Measurements from ENCODE around the gene MYO5A. TPM values are rescaled to one million over a fixed set of nuclear protein-coding genes. Genes with fewer than 3 reads are reported as not detected.

The MYO5A gene
- total RNA-seq, 1 donor from 2014 or later = 31.2 TPM

DNA sequence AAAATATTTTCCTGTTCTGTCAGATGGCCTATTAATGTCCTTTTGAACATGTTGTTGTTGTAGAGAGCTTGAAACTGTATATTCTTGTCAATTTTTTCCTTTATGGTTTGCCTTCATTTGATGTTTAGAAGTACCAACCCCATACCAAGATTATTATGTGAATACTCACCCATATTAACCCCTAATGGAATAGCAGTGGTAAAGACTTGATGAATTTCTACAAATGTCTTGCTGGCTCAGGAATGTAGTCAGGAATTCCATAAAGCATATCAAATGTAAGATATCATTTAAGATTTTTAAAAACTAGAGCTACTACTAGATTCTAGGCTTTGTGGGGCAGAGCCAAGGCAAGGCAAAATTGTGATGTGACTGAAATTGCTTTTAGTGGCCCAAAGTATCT is 30.0 kb downstream of the MYO5A start:
- Histone ChIP-seq H3K4me3 (no peak overlapping the region), H3K4me1 (peaks cover 22% of the 10 kb centered on the region), H3K27ac (no peak overlapping the region), H3K36me3 (no peaks in the 10 kb centered on the region), H3K9me3 (no peaks in the 10 kb centered on the region), H3K27me3 (no peaks in the 10 kb centered on the region)
- intact Hi-C loops (cut with DNase I) = no loop called here
- no peak for DNase-seq (ENCODE audit: extremely low spot score in 2 of 2)
- TF ChIP-seq POLR2AphosphoS5 (IDR thresholded peaks at IDR 0.05; ENCODE audit: insufficient read depth in 1 of 2, low read depth in 1 of 2) (no peak), POLR2A (IDR thresholded peaks at IDR 0.05) (no peak)
- TF ChIP-seq, protein P1, sequence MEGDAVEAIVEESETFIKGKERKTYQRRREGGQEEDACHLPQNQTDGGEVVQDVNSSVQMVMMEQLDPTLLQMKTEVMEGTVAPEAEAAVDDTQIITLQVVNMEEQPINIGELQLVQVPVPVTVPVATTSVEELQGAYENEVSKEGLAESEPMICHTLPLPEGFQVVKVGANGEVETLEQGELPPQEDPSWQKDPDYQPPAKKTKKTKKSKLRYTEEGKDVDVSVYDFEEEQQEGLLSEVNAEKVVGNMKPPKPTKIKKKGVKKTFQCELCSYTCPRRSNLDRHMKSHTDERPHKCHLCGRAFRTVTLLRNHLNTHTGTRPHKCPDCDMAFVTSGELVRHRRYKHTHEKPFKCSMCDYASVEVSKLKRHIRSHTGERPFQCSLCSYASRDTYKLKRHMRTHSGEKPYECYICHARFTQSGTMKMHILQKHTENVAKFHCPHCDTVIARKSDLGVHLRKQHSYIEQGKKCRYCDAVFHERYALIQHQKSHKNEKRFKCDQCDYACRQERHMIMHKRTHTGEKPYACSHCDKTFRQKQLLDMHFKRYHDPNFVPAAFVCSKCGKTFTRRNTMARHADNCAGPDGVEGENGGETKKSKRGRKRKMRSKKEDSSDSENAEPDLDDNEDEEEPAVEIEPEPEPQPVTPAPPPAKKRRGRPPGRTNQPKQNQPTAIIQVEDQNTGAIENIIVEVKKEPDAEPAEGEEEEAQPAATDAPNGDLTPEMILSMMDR (IDR thresholded peaks at IDR 0.05) = no peak

DNA sequence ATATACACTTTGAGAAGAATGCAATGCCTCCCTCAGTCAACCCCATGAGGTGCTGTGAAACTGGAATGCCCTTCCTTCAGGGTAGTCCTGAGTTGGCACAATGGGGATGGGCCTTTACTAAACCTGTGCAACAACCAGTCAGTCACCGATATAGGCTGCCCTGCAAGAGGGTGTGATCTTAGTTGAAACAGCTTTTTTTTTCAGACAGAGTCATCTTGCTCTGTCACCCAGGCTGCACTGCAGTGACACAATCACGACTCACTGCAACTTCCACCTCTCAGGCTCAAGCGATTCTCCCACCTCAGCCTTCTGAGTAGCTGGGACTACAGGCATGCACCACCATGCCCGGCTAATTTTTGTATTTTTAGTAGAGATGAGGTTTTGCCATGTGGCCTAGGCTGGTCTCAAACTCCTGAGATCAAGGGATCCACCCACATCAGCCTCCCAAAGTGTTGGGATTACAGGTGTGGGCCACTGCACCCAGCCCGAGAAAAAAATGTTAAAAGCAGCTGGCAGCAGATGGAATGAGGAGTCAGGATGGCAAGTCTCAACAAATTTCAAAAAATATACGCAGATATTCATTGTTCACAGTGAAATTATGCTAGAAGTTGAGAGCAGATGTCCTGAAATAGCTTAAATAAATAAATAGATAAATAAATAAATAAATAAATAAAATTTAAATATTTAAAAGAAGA is 31.8 kb downstream of the MYO5A start:
- Histone ChIP-seq H3K27ac (no peak overlapping the region), H3K36me3 (no peaks in the 10 kb centered on the region), H3K4me3 (no peak overlapping the region), H3K9me3 (no peaks in the 10 kb centered on the region), H3K4me1 (peaks cover 31% of the 10 kb centered on the region), H3K27me3 (no peaks in the 10 kb centered on the region)
- no peak for DNase-seq (ENCODE audit: extremely low spot score in 2 of 2)
- intact Hi-C loops (cut with DNase I) = no loop called here
- TF ChIP-seq POLR2AphosphoS5 (IDR thresholded peaks at IDR 0.05; ENCODE audit: insufficient read depth in 1 of 2, low read depth in 1 of 2) = no peak
- TF ChIP-seq POLR2A (IDR thresholded peaks at IDR 0.05) = no peak
- TF ChIP-seq, protein P1 (IDR thresholded peaks at IDR 0.05) = no peak

DNA sequence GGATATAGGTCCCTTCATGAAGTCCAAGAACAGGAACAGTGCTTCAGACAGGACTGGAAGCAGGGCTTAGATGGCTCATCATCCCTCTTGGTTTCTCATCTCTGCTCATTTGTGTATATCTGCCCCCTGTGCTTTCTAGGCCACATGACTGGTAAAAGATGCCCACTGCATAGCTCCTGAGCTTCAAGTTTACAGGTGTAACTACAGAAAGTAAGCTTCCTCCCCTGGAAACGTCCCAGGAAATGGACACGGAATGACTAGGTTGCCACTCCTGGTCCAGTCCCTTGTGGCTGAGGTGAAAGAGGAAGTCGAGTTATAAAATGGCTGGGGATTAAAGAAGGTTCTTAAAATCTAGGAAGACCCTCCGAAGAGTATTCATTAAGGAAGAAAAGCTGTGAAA is 32.5 kb downstream of the MYO5A start:
- Histone ChIP-seq H3K27me3 (no peaks in the 10 kb centered on the region), H3K4me1 (peaks cover 39% of the 10 kb centered on the region), H3K36me3 (no peaks in the 10 kb centered on the region), H3K9me3 (no peaks in the 10 kb centered on the region), H3K27ac (no peak overlapping the region), H3K4me3 (no peak overlapping the region)
- no peak for DNase-seq (ENCODE audit: extremely low spot score in 2 of 2)
- TF ChIP-seq POLR2AphosphoS5 (IDR thresholded peaks at IDR 0.05; ENCODE audit: insufficient read depth in 1 of 2, low read depth in 1 of 2) (no peak), POLR2A (IDR thresholded peaks at IDR 0.05) (no peak)
- TF ChIP-seq, protein P1 (IDR thresholded peaks at IDR 0.05) = no peak
- intact Hi-C loops (cut with DNase I) = no loop called here

DNA sequence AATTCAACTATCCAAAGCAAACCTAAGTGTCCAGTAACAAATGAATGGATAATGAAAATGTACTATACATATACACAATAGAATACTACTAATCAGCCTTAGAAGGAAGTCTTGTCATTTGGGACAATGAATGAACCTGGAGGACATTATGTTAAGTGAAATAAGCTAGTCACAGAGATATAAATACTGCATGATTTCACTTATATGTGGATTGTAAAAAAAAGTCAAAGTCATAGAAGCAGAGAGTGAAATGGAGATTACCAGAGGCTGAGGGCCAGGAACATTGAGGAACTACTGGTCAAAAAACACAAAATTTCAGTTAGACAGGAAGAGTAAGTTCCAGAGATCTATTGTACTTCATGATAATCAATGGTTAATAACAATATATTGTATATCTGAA is 33.6 kb downstream of the MYO5A start:
- intact Hi-C loops (cut with DNase I) = no loop called here
- no peak overlapping the region for H3K4me3 ChIP-seq
- H3K9me3 ChIP-seq = no peaks in the 10 kb centered on the region
- DNase-seq (ENCODE audit: extremely low spot score in 2 of 2) = no peak
- TF ChIP-seq, protein P1 (IDR thresholded peaks at IDR 0.05) = no peak
- TF ChIP-seq POLR2AphosphoS5 (IDR thresholded peaks at IDR 0.05; ENCODE audit: insufficient read depth in 1 of 2, low read depth in 1 of 2) (no peak), POLR2A (IDR thresholded peaks at IDR 0.05) (no peak)
- H3K4me1 ChIP-seq = peaks cover 48% of the 10 kb centered on the region
- H3K27ac ChIP-seq = no peak overlapping the region
- H3K36me3 ChIP-seq = no peaks in the 10 kb centered on the region
- no peaks in the 10 kb centered on the region for H3K27me3 ChIP-seq

DNA sequence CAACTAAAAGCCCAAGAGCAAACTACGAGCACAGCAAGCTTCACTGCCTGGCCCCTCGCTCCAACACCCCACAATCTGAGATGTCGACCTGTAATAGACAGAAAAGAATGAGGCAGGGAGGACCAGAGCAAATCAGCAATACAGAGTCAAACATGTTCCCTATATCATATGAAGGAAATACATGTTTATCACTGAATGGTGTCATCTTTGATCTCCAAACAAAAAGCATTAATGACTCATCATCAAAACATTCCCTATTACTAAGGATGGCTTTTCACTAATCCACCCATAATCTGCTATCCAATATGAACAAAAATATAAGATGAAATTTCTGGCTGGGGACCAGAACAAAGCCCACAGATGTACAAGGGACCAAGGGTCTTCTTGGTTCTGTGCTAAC is 34.7 kb downstream of the MYO5A start:
- intact Hi-C loops (cut with DNase I) = no loop called here

More for the DNA sequence above, 34.7 kb downstream of the MYO5A start:
- Histone ChIP-seq H3K27ac (no peak overlapping the region), H3K4me3 (no peak overlapping the region), H3K9me3 (no peaks in the 10 kb centered on the region), H3K27me3 (no peaks in the 10 kb centered on the region), H3K4me1 (peaks cover 53% of the 10 kb centered on the region), H3K36me3 (no peaks in the 10 kb centered on the region)
- TF ChIP-seq, protein P1 (IDR thresholded peaks at IDR 0.05) = no peak
- TF ChIP-seq POLR2AphosphoS5 (IDR thresholded peaks at IDR 0.05; ENCODE audit: insufficient read depth in 1 of 2, low read depth in 1 of 2) (no peak), POLR2A (IDR thresholded peaks at IDR 0.05) (no peak)
- no peak for DNase-seq (ENCODE audit: extremely low spot score in 2 of 2)
